SK-N-SH treated with all-trans-retinoic acid at 6 μM for 48 hours (cell line): Measurements from ENCODE around the gene CNOT6L.
A peak's percentile ranks its signal among the peaks of the same experiment; 100 is the strongest.

Experiments used
- ATAC-seq: fragments of 200-7000 bp; cut with Tn5 transposase; 3 replicates; pipeline ENCODE4 v1.9.1; 2020; ENCODE audit warnings: mild to moderate bottlenecking, moderate library complexity
- ARNTL ChIP-seq: fragments of 450-650 bp; formaldehyde crosslinking; IDR thresholded peaks from 2 replicates; pipeline ENCODE4 v1.5.0; 2020; ENCODE audit warnings: low read depth, mild to moderate bottlenecking, moderate library complexity, borderline replicate concordance
- BACH2 ChIP-seq: fragments of 250-450 bp; sonication (Bioruptor Pico); IDR thresholded peaks from 2 replicates; pipeline ENCODE4 v1.9.0; 2021; ENCODE audit warnings: mild to moderate bottlenecking, borderline replicate concordance
- CREB5 ChIP-seq: fragments of 250-450 bp; sonication (Bioruptor Pico); IDR thresholded peaks from 2 replicates; pipeline ENCODE4 v1.5.1; 2020; ENCODE audit warnings: low read depth, mild to moderate bottlenecking, moderate library complexity
- CSDC2 ChIP-seq: fragments of 250-450 bp; sonication (Bioruptor Pico); IDR thresholded peaks from 2 replicates; pipeline ENCODE4 v1.5.0; 2020; ENCODE audit warnings: mild to moderate bottlenecking, moderate library complexity
- ESRRG ChIP-seq: fragments of 250-450 bp; sonication (Bioruptor Pico); IDR thresholded peaks from 2 replicates; pipeline ENCODE4 v1.6.1; 2021; ENCODE audit warnings: mild to moderate bottlenecking
- GLIS3 ChIP-seq: fragments of 250-450 bp; sonication (Bioruptor Pico); IDR thresholded peaks from 2 replicates; pipeline ENCODE4 v1.5.0; 2020; ENCODE audit warnings: mild to moderate bottlenecking, moderate library complexity
- ISL1 ChIP-seq: fragments of 250-450 bp; sonication (Bioruptor Pico); IDR thresholded peaks from 2 replicates; pipeline ENCODE4 v2.1.2; 2022; ENCODE audit warnings: mild to moderate bottlenecking, moderate library complexity
- OSR1 ChIP-seq: fragments of 250-450 bp; sonication (Bioruptor Pico); IDR thresholded peaks from 2 replicates; pipeline ENCODE4 v1.8.0; 2022; ENCODE audit warnings: moderate library complexity, mild to moderate bottlenecking, inconsistent platforms
- POU6F1 ChIP-seq: fragments of 250-450 bp; sonication (Bioruptor Pico); IDR thresholded peaks from 2 replicates; pipeline ENCODE4 v1.8.0; 2021; ENCODE audit warnings: low read depth, mild to moderate bottlenecking, moderate library complexity, borderline replicate concordance
- PPARA ChIP-seq: fragments of 250-450 bp; sonication (Bioruptor Pico); IDR thresholded peaks from 2 replicates; pipeline ENCODE4 v1.5.0; 2020; ENCODE audit warnings: mild to moderate bottlenecking, borderline replicate concordance
- RARB ChIP-seq: fragments of 250-450 bp; sonication (Bioruptor Pico); IDR thresholded peaks from 2 replicates; pipeline ENCODE4 v1.8.0; 2021; ENCODE audit warnings: mild to moderate bottlenecking, moderate library complexity
- TCF4 ChIP-seq: fragments of 250-450 bp; sonication (Bioruptor Pico); IDR thresholded peaks from 2 replicates; pipeline ENCODE4 v1.8.0; 2021; ENCODE audit warnings: mild to moderate bottlenecking, moderate library complexity, borderline replicate concordance
- TOX ChIP-seq: fragments of 250-450 bp; sonication (Bioruptor Pico); IDR thresholded peaks from 2 replicates; pipeline ENCODE4 v1.8.0; 2021; ENCODE audit warnings: mild to moderate bottlenecking, moderate library complexity, borderline replicate concordance
- TSHZ2 ChIP-seq: fragments of 250-450 bp; sonication (Bioruptor Pico); IDR thresholded peaks from 2 replicates; pipeline ENCODE4 v1.5.0; 2020; ENCODE audit warnings: mild to moderate bottlenecking, moderate library complexity
- ZC3H10 ChIP-seq: fragments of 250-450 bp; sonication (Bioruptor Pico); IDR thresholded peaks from 2 replicates; pipeline ENCODE4 v1.5.1; 2021; ENCODE audit warnings: mild to moderate bottlenecking, moderate library complexity
- ZFP3 ChIP-seq: fragments of 250-450 bp; sonication (Bioruptor Pico); IDR thresholded peaks from 2 replicates; pipeline ENCODE4 v1.5.0; 2020; ENCODE audit warnings: mild to moderate bottlenecking, moderate library complexity
- ZFP30 ChIP-seq: fragments of 450-650 bp; formaldehyde crosslinking; IDR thresholded peaks from 2 replicates; pipeline ENCODE4 v1.5.0; 2022; ENCODE audit warnings: mild to moderate bottlenecking, moderate library complexity
- ZNF70 ChIP-seq: fragments of 450-650 bp; formaldehyde crosslinking; IDR thresholded peaks from 2 replicates; pipeline ENCODE4 v1.5.0; 2020; ENCODE audit warnings: mild to moderate bottlenecking, moderate library complexity
- ZNF8 ChIP-seq: fragments of 450-650 bp; formaldehyde crosslinking; IDR thresholded peaks from 2 replicates; pipeline ENCODE4 v1.5.0; 2020; ENCODE audit warnings: mild to moderate bottlenecking, moderate library complexity
- TF ChIP-seq, protein P1 (sequence below): fragments of 250-450 bp; sonication (Bioruptor Pico); IDR thresholded peaks from 2 replicates; pipeline ENCODE4 v1.8.0; 2020; ENCODE audit warnings: mild to moderate bottlenecking, moderate library complexity, borderline replicate concordance
- TF ChIP-seq, protein P2 (sequence below): fragments of 250-450 bp; sonication (Bioruptor Pico); IDR thresholded peaks from 2 replicates; pipeline ENCODE4 v1.5.1; 2021; ENCODE audit warnings: mild to moderate bottlenecking, moderate library complexity

CNOT6L gene

DNA sequence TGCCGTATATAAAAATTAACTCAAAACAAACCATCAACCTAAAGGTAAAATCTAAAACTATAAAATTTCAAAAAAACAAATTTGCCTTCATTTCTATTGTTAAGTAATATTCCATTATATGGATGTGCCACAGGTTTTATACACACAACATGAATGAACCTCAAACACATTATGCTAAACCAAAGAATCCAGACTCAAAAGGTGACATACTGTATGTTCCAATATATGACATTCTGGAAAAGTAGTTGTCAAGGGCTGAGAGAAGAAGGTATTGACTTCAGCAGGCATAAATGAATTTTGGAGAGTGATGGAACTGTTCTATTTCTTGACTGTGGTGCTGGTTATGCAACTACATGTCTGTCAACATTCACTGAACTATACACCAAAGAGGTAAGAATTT lies 56.6 kb downstream of the CNOT6L start:
- no peak for TF ChIP-seq CREB5 (CRISPR knock-in tag)
- no peak for TF ChIP-seq GLIS3
- TF ChIP-seq, protein P1, sequence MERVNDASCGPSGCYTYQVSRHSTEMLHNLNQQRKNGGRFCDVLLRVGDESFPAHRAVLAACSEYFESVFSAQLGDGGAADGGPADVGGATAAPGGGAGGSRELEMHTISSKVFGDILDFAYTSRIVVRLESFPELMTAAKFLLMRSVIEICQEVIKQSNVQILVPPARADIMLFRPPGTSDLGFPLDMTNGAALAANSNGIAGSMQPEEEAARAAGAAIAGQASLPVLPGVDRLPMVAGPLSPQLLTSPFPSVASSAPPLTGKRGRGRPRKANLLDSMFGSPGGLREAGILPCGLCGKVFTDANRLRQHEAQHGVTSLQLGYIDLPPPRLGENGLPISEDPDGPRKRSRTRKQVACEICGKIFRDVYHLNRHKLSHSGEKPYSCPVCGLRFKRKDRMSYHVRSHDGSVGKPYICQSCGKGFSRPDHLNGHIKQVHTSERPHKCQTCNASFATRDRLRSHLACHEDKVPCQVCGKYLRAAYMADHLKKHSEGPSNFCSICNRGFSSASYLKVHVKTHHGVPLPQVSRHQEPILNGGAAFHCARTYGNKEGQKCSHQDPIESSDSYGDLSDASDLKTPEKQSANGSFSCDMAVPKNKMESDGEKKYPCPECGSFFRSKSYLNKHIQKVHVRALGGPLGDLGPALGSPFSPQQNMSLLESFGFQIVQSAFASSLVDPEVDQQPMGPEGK (CRISPR knock-in tag), result no peak
- no peak for TF ChIP-seq TOX
- peak; percentile 55 for TF ChIP-seq ZNF8 (CRISPR knock-in tag)
- no peak for TF ChIP-seq TCF4 (CRISPR knock-in tag)
- TF ChIP-seq RARB (CRISPR knock-in tag), result no peak

GRCh38 chr4:77761595-77761994 lies 57.6 kb downstream of the CNOT6L start:
- no peak for TF ChIP-seq ARNTL (CRISPR knock-in tag)
- no peak for TF ChIP-seq TCF4 (CRISPR knock-in tag)
- TF ChIP-seq GLIS3, result no peak
- TF ChIP-seq ZFP3 (CRISPR knock-in tag), result no peak
- no peak for TF ChIP-seq CSDC2 (CRISPR knock-in tag)
- TF ChIP-seq BACH2 (CRISPR knock-in tag), result no peak
- no peak for TF ChIP-seq ZFP30 (CRISPR knock-in tag)
- TF ChIP-seq, protein P1 (CRISPR knock-in tag), result no peak
- no peak for TF ChIP-seq TSHZ2 (CRISPR knock-in tag)
- TF ChIP-seq, protein P2, sequence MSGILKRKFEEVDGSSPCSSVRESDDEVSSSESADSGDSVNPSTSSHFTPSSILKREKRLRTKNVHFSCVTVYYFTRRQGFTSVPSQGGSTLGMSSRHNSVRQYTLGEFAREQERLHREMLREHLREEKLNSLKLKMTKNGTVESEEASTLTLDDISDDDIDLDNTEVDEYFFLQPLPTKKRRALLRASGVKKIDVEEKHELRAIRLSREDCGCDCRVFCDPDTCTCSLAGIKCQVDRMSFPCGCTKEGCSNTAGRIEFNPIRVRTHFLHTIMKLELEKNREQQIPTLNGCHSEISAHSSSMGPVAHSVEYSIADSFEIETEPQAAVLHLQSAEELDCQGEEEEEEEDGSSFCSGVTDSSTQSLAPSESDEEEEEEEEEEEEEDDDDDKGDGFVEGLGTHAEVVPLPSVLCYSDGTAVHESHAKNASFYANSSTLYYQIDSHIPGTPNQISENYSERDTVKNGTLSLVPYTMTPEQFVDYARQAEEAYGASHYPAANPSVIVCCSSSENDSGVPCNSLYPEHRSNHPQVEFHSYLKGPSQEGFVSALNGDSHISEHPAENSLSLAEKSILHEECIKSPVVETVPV, result no peak
- no peak for TF ChIP-seq POU6F1 (CRISPR knock-in tag)
- TF ChIP-seq OSR1 (CRISPR knock-in tag), result no peak
- TF ChIP-seq ZNF8 (CRISPR knock-in tag), result no peak
- TF ChIP-seq ZNF70 (CRISPR knock-in tag), result no peak
- no peak for TF ChIP-seq ISL1 (CRISPR knock-in tag)
- no peak for TF ChIP-seq RARB (CRISPR knock-in tag)
- no peak for TF ChIP-seq PPARA (CRISPR knock-in tag)
- TF ChIP-seq ESRRG (CRISPR knock-in tag), result no peak
- no peak for TF ChIP-seq ZC3H10 (CRISPR knock-in tag)
- TF ChIP-seq CREB5 (CRISPR knock-in tag), result no peak
- no peak for ATAC-seq

More for the DNA sequence above, 56.6 kb downstream of the CNOT6L start:
- ATAC-seq, result no peak
